GM23338 (cell line): ENCODE results near the gene ADRB2. TPM values are rescaled to one million over a fixed set of nuclear protein-coding genes. Genes with fewer than 3 reads are reported as not detected.
A peak's percentile ranks its signal among the peaks of the same experiment; 100 is the strongest.

Source experiments
- ATAC-seq: fragments of 200-7000 bp; cut with Tn5 transposase; 3 replicates; pipeline ENCODE4 v1.9.1; 2020
- DNase-seq: peaks from one replicate; pipeline ENCODE4 v3.0.0-alpha.2; 2015; ENCODE audit warnings: low spot score
- H2AFZ ChIP-seq: fragments of 200-600 bp; sonication (generic); 2 replicates; pipeline ENCODE4 v1.8.0; 2016; ENCODE audit warnings: antibody characterized with exemption, mild to moderate bottlenecking, moderate library complexity
- H3F3A ChIP-seq: fragments of 200-600 bp; sonication (generic); replicated peaks from 2 replicates; pipeline ENCODE4 v1.8.0; 2017; ENCODE audit warnings: antibody characterized with exemption, mixed run types, low read depth
- H3K27ac ChIP-seq: fragments of 200-600 bp; sonication (generic); 2 replicates; pipeline ENCODE4 v1.6.1; 2016; ENCODE audit warnings: low read depth
- H3K27me3 ChIP-seq: fragments of 200-600 bp; sonication (generic); 2 replicates; pipeline ENCODE4 v1.8.0; 2016; ENCODE audit warnings: mild to moderate bottlenecking, mixed run types, moderate library complexity; ENCODE audit not compliant: insufficient read depth
- H3K36me3 ChIP-seq: fragments of 200-600 bp; sonication (generic); 2 replicates; pipeline ENCODE4 v1.8.0; 2016; ENCODE audit warnings: mild to moderate bottlenecking; ENCODE audit not compliant: insufficient read depth
- H3K4me1 ChIP-seq: fragments of 200-600 bp; sonication (generic); 2 replicates; pipeline ENCODE4 v1.8.0; 2016; ENCODE audit warnings: mild to moderate bottlenecking, moderate library complexity; ENCODE audit not compliant: insufficient read depth
- H3K4me2 ChIP-seq: fragments of 200-600 bp; sonication (generic); 2 replicates; pipeline ENCODE4 v1.7.1; 2017; ENCODE audit warnings: mixed run types
- H3K4me3 ChIP-seq: fragments of 200-600 bp; sonication (generic); 2 replicates; pipeline ENCODE4 v1.6.1; 2016; ENCODE audit warnings: mixed run types
- H3K79me2 ChIP-seq: fragments of 200-600 bp; sonication (generic); replicated peaks from 2 replicates; pipeline ENCODE4 v1.8.0; 2017; ENCODE audit warnings: mild to moderate bottlenecking; ENCODE audit not compliant: insufficient read depth
- H3K9me2 ChIP-seq: fragments of 200-600 bp; sonication (generic); 2 replicates; pipeline ENCODE4 v1.8.0; 2017; ENCODE audit not compliant: insufficient read depth
- H4K20me1 ChIP-seq: fragments of 200-600 bp; sonication (generic); replicated peaks from 2 replicates; pipeline ENCODE4 v1.8.0; 2017; ENCODE audit warnings: mild to moderate bottlenecking; ENCODE audit not compliant: insufficient read depth
- H3K27ac Mint-ChIP-seq: 2 replicates; pipeline ENCODE4 v1.8.0; 2020; ENCODE audit warnings: inconsistent platforms, mild to moderate bottlenecking, moderate library complexity, mixed read lengths
- H3K27me3 Mint-ChIP-seq: 3 replicates; pipeline ENCODE4 v1.8.0; 2022; ENCODE audit warnings: low read depth, mild to moderate bottlenecking, moderate library complexity, mixed read lengths, inconsistent platforms; ENCODE audit not compliant: insufficient read depth, poor library complexity
- H3K36me3 Mint-ChIP-seq: 3 replicates; pipeline ENCODE4 v1.8.0; 2021; ENCODE audit warnings: low read depth, mild to moderate bottlenecking, inconsistent platforms, moderate library complexity, mixed read lengths
- H3K4me1 Mint-ChIP-seq: 3 replicates; pipeline ENCODE4 v1.8.0; 2020; ENCODE audit warnings: mild to moderate bottlenecking, inconsistent platforms, mixed read lengths
- H3K4me3 Mint-ChIP-seq: 3 replicates; pipeline ENCODE4 v1.8.0; 2021; ENCODE audit warnings: moderate library complexity, mild to moderate bottlenecking, inconsistent platforms, mixed read lengths
- H3K9me3 Mint-ChIP-seq: 3 replicates; pipeline ENCODE4 v1.8.0; 2020; ENCODE audit warnings: moderate library complexity, mild to moderate bottlenecking, inconsistent platforms, mixed read lengths
- CREB1 ChIP-seq: fragments of 250-450 bp; sonication (Bioruptor Pico); IDR thresholded peaks from 2 replicates; pipeline ENCODE4 v1.5.0; 2020; ENCODE audit warnings: low read depth, mild to moderate bottlenecking, moderate library complexity
- ETS1 ChIP-seq: IDR thresholded peaks from 2 replicates; pipeline ENCODE4 v1.6.1; 2016; ENCODE audit warnings: antibody characterized with exemption
- EZH2 ChIP-seq: fragments of 200-600 bp; sonication (generic); IDR thresholded peaks from one replicate; pipeline ENCODE4 v1.8.0; 2017; ENCODE audit warnings: antibody characterized with exemption, mild to moderate bottlenecking, low read depth; ENCODE audit not compliant: unreplicated experiment
- EZH2phosphoT487 ChIP-seq: fragments of 200-600 bp; sonication (generic); IDR thresholded peaks from one replicate; pipeline ENCODE4 v1.8.1; 2018; ENCODE audit warnings: antibody characterized with exemption; ENCODE audit not compliant: unreplicated experiment
- JUNB ChIP-seq: IDR thresholded peaks from one replicate; pipeline ENCODE4 v1.6.1; 2016; ENCODE audit warnings: antibody characterized with exemption; ENCODE audit not compliant: unreplicated experiment
- NANOG ChIP-seq: IDR thresholded peaks from 2 replicates; pipeline ENCODE4 v1.6.1; 2016; ENCODE audit warnings: antibody characterized with exemption, borderline replicate concordance
- POLR2AphosphoS5 ChIP-seq: IDR thresholded peaks from 2 replicates; pipeline ENCODE4 v1.6.1; 2016; ENCODE audit warnings: antibody characterized with exemption, low read depth
- ZNF462 ChIP-seq: fragments of 250-450 bp; sonication (Bioruptor Pico); IDR thresholded peaks from 2 replicates; pipeline ENCODE4 v1.5.0; 2020; ENCODE audit warnings: mild to moderate bottlenecking, moderate library complexity
- polyA plus RNA-seq: library from polyadenylated mRNA; unstranded; fragments of >200 nt; fragmentation: Nextera tagmentation; extraction: Ambion mirVana; gene quantifications from 2 replicates; pipeline ENCODE4 v1.2.1, GENCODE V29; 2016
- total RNA-seq: library from RNA; depleted of rRNA; stranded (reverse); fragments of >200 nt; shearing (Covaris generic); gene quantifications from 2 replicates; pipeline ENCODE4 v1.2.3, GENCODE V29; 2014
- TF ChIP-seq, protein P1 (sequence below), 2 experiments: fragments of 200-600 bp in 1 of 2; sonication (generic) in 1 of 2; conservative IDR thresholded peaks; 2 replicates each; pipeline versions ENCODE4 v1.5.1 to v1.6.1; 2016 to 2017; ENCODE audit warnings: antibody characterized with exemption in 2 of 2, low read depth in 2 of 2, mild to moderate bottlenecking in 2 of 2, moderate library complexity in 1 of 2

The ADRB2 gene
- total and polyA plus RNA-seq, 2 experiments from 2014 or later = 0.44 to 1.3 TPM

DNA sequence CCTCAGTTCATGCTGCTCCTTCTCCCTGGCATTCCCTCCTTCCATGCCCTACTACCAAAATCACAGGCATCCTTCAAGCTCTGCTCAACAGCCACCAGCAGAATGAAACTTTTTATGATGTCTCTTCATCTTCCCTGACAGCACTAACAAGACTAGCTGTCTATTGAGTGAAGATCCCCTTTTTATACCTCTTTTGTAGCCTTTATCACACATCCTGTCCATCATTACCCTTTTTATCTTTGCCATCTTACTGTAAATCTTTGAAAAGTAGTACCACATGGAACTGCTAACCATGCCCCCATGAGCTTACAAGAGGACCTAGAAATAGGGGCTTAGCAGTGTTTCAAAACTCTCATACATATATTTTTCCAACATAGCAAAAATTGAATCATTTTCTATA is 10.8 kb upstream of the ADRB2 start (continued):
- TF ChIP-seq, protein P1, sequence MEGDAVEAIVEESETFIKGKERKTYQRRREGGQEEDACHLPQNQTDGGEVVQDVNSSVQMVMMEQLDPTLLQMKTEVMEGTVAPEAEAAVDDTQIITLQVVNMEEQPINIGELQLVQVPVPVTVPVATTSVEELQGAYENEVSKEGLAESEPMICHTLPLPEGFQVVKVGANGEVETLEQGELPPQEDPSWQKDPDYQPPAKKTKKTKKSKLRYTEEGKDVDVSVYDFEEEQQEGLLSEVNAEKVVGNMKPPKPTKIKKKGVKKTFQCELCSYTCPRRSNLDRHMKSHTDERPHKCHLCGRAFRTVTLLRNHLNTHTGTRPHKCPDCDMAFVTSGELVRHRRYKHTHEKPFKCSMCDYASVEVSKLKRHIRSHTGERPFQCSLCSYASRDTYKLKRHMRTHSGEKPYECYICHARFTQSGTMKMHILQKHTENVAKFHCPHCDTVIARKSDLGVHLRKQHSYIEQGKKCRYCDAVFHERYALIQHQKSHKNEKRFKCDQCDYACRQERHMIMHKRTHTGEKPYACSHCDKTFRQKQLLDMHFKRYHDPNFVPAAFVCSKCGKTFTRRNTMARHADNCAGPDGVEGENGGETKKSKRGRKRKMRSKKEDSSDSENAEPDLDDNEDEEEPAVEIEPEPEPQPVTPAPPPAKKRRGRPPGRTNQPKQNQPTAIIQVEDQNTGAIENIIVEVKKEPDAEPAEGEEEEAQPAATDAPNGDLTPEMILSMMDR (conservative IDR thresholded peaks at IDR 0.05; ENCODE audit: low read depth in 2 of 2) = no peak

DNA sequence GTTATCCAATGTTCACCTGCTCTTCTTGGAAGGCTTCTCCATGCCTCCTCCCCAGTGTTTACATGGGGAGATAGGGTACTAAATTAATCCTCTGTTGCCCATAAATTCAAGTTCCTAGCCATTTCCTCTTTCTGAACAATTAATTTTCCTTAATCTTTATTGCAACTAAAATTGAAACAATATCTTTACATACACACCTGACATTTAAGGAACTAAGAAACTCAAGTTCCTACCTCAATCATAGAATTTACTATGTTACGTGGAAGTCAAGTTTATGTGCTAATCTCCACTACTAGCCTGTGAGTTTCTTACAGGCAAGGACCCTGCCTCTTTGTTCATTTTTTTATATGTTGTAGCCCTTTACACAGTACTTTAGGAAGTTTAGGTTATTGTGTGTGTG is 10.1 kb upstream of the ADRB2 start:
- Mint-ChIP-seq H3K9me3 (no peaks in the 10 kb centered on the region), H3K4me3 (no peak overlapping the region), H3K27me3 (no peaks in the 10 kb centered on the region), H3K36me3 (no peaks in the 10 kb centered on the region), H3K4me1 (no peaks in the 10 kb centered on the region), H3K27ac (no peak overlapping the region)
- Histone ChIP-seq H4K20me1 (no peaks in the 10 kb centered on the region), H3K27ac (no peak overlapping the region), H3K4me2 (no peak overlapping the region), H3K4me3 (no peak overlapping the region), H3F3A (no peaks in the 10 kb centered on the region), H3K79me2 (no peaks in the 10 kb centered on the region), H3K9me2 (no peaks in the 10 kb centered on the region), H3K36me3 (no peaks in the 10 kb centered on the region), H3K4me1 (no peaks in the 10 kb centered on the region), H3K27me3 (no peaks in the 10 kb centered on the region), H2AFZ (peak overlapping the region; percentile 63; the same call in 1 of the 2 replicates)
- ATAC-seq (no peak), DNase-seq (no peak)
- TF ChIP-seq POLR2AphosphoS5 = no peak

- no peaks in the 10 kb centered on the region for H3K36me3 ChIP-seq
- H3K9me2 ChIP-seq = no peaks in the 10 kb centered on the region
- no peaks in the 10 kb centered on the region for H3K4me1 Mint-ChIP-seq
- no peak for ATAC-seq
- no peaks in the 10 kb centered on the region for H3K9me3 Mint-ChIP-seq
- H3K36me3 Mint-ChIP-seq = no peaks in the 10 kb centered on the region
- peak overlapping the region; percentile 63; the same call in 1 of the 2 replicates for H2AFZ ChIP-seq
- no peaks in the 10 kb centered on the region for H4K20me1 ChIP-seq
- H3K27ac ChIP-seq = no peak overlapping the region
- no peak overlapping the region for H3K4me3 Mint-ChIP-seq
- H3K27me3 Mint-ChIP-seq = no peaks in the 10 kb centered on the region
- no peak overlapping the region for H3K4me2 ChIP-seq
- H3K4me3 ChIP-seq = no peak overlapping the region
- H3K79me2 ChIP-seq = no peaks in the 10 kb centered on the region
- H3F3A ChIP-seq = no peaks in the 10 kb centered on the region
- no peak for DNase-seq
- no peaks in the 10 kb centered on the region for H3K27me3 ChIP-seq
- no peaks in the 10 kb centered on the region for H3K4me1 ChIP-seq
- no peak overlapping the region for H3K27ac Mint-ChIP-seq
- TF ChIP-seq EZH2phosphoT487 (no peak), POLR2AphosphoS5 (no peak), NANOG (no peak), EZH2 (no peak), JUNB (no peak), ZNF462 (CRISPR knock-in tag) (no peak), ETS1 (no peak), CREB1 (CRISPR knock-in tag) (no peak)
- TF ChIP-seq, protein P1 (conservative IDR thresholded peaks at IDR 0.05; ENCODE audit: low read depth in 2 of 2) = no peak
Observed at GRCh38 chr5:148816782-148817181, 9.6 kb upstream of the ADRB2 start.
